HepG2 (cell line): Measurements from ENCODE around the gene DNAJC11. TPM values are rescaled to one million over a fixed set of nuclear protein-coding genes. Genes with fewer than 3 reads are reported as not detected.

Experiments
- ATF2 ChIP-seq: sonication (generic); formaldehyde crosslinking; IDR thresholded peaks from 2 replicates; pipeline ENCODE4 v1.4.0; 2020; ENCODE audit warnings: missing genetic modification reagents
- BRCA1 ChIP-seq: sonication (generic); formaldehyde crosslinking; IDR thresholded peaks from 2 replicates; pipeline ENCODE4 v1.4.0; 2020; ENCODE audit warnings: missing genetic modification reagents
- CERS6 ChIP-seq: sonication (generic); formaldehyde crosslinking; IDR thresholded peaks from 2 replicates; pipeline ENCODE4 v1.5.0; 2020; ENCODE audit warnings: missing genetic modification reagents
- EHMT2 ChIP-seq: fragments of 200-600 bp; sonication (generic); IDR thresholded peaks from 2 replicates; pipeline ENCODE4 v1.7.0; 2017; ENCODE audit warnings: antibody characterized with exemption, low read depth, low read length, borderline replicate concordance
- HES4 ChIP-seq: sonication (generic); formaldehyde crosslinking; IDR thresholded peaks from 2 replicates; pipeline ENCODE4 v1.9.0; 2021; ENCODE audit warnings: mild to moderate bottlenecking, missing genetic modification reagents, borderline replicate concordance
- HHEX ChIP-seq: IDR thresholded peaks from 2 replicates; pipeline ENCODE4 v1.6.1; 2016; ENCODE audit warnings: control low read depth
- MAFF ChIP-seq: IDR thresholded peaks from 2 replicates; pipeline ENCODE4 v1.6.1; 2011; ENCODE audit warnings: low read depth, low read length, improper control_type of control experiment
- PAX8 ChIP-seq: sonication (generic); formaldehyde crosslinking; IDR thresholded peaks from 2 replicates; pipeline ENCODE4 v1.8.0; 2022; ENCODE audit warnings: mild to moderate bottlenecking, missing genetic modification reagents, borderline replicate concordance
- SNAPC4 ChIP-seq: sonication (generic); formaldehyde crosslinking; IDR thresholded peaks from 2 replicates; pipeline ENCODE4 v1.4.0; 2020; ENCODE audit warnings: mild to moderate bottlenecking, missing genetic modification reagents
- SP1 ChIP-seq, 2 experiments: fragments of 450-650 bp in 1 of 2; sonication (generic) in 1 of 2; formaldehyde crosslinking in 1 of 2; IDR thresholded peaks; 2 replicates each; pipeline versions ENCODE4 v1.4.0 to v1.6.1; 2016 to 2020; ENCODE audit warnings: missing genetic modification reagents in 1 of 2
- SSRP1 ChIP-seq: IDR thresholded peaks from 2 replicates; pipeline ENCODE4 v1.6.1; 2016; ENCODE audit warnings: control low read depth
- TAF15 ChIP-seq: fragments of 200-400 bp; formaldehyde crosslinking; IDR thresholded peaks from one replicate; pipeline ENCODE4 v1.6.1; 2018; ENCODE audit warnings: mild to moderate bottlenecking, low read depth, low read length; ENCODE audit not compliant: poor library complexity, severe bottlenecking
- TCF7 ChIP-seq: sonication (generic); IDR thresholded peaks from 2 replicates; pipeline ENCODE4 v1.6.1; 2016; ENCODE audit warnings: antibody characterized with exemption, low read depth
- TFE3 ChIP-seq: IDR thresholded peaks from 2 replicates; pipeline ENCODE4 v1.6.1; 2016
- ZMYM2 ChIP-seq: sonication (generic); formaldehyde crosslinking; IDR thresholded peaks from 2 replicates; pipeline ENCODE4 v1.8.0; 2022; ENCODE audit warnings: mild to moderate bottlenecking, missing genetic modification reagents
- ZNF121 ChIP-seq: sonication (generic); formaldehyde crosslinking; IDR thresholded peaks from 2 replicates; pipeline ENCODE4 v1.5.0; 2020; ENCODE audit warnings: mild to moderate bottlenecking, missing genetic modification reagents
- ZNF180 ChIP-seq: sonication (generic); formaldehyde crosslinking; IDR thresholded peaks from 2 replicates; pipeline ENCODE4 v1.4.0; 2020; ENCODE audit warnings: low read depth, missing genetic modification reagents, borderline replicate concordance
- ZNF24 ChIP-seq: fragments of 450-650 bp; IDR thresholded peaks from 2 replicates; pipeline ENCODE4 v1.6.1; 2017; ENCODE audit warnings: antibody characterized with exemption, mild to moderate bottlenecking
- ZNF30 ChIP-seq: sonication (generic); formaldehyde crosslinking; IDR thresholded peaks from 2 replicates; pipeline ENCODE4 v1.5.0; 2020; ENCODE audit warnings: mild to moderate bottlenecking, missing genetic modification reagents
- ZNF772 ChIP-seq: sonication (generic); formaldehyde crosslinking; IDR thresholded peaks from 2 replicates; pipeline ENCODE4 v1.5.0; 2020; ENCODE audit warnings: mild to moderate bottlenecking, missing genetic modification reagents
- ZNF775 ChIP-seq: sonication (generic); formaldehyde crosslinking; IDR thresholded peaks from 2 replicates; pipeline ENCODE4 v1.4.0; 2020; ENCODE audit warnings: missing genetic modification reagents, mild to moderate bottlenecking, moderate library complexity, borderline replicate concordance
- ZNF792 ChIP-seq: IDR thresholded peaks from 2 replicates; pipeline ENCODE4 v1.6.1; 2016
- polyA plus RNA-seq, 8 experiments: library from polyadenylated mRNA; depleted of rRNA in 3 of 8; stranded (reverse) in 7 of 8; unstranded in 1 of 8; fragments of >200 nt; fragmentation: Illumina TruSeq in 4 of 8; extraction: Trizol in 4 of 8; gene quantifications; 2 replicates each; pipeline versions ENCODE4 v1.2.1 to v1.2.3, GENCODE V29; 2011 to 2016; ENCODE audit warnings: low read depth in 4 of 8, missing spikeins in 1 of 8, mixed read lengths in 1 of 8; ENCODE audit not compliant: insufficient read depth in 1 of 8
- total RNA-seq, 5 experiments: library from RNA; depleted of rRNA; stranded (reverse); fragments of >200 nt; fragmentation: Illumina TruSeq; extraction: Trizol; gene quantifications; 2 replicates each; pipeline ENCODE4 v1.2.3, GENCODE V29; 2016; ENCODE audit warnings: low read depth in 1 of 5

The DNAJC11 gene
- total and polyA plus RNA-seq, 2 of the 13 experiments (the other 11 are each of a cell fraction or from before 2014, with no cell fraction given), result 25.1 to 47.6 TPM

- TF ChIP-seq ATF2 (CRISPR knock-in tag), result no peak
- TF ChIP-seq ZMYM2 (CRISPR knock-in tag), result no peak
- no peak for TF ChIP-seq ZNF30 (CRISPR knock-in tag)
- TF ChIP-seq TAF15, result peak; percentile 42
- no peak for TF ChIP-seq SNAPC4 (CRISPR knock-in tag)
- TF ChIP-seq ZNF121 (CRISPR knock-in tag), result no peak
- no peak for TF ChIP-seq PAX8 (CRISPR knock-in tag)
- no peak for TF ChIP-seq CERS6 (CRISPR knock-in tag)
- TF ChIP-seq SP1 (IDR thresholded peaks at IDR 0.05), result no peak
- TF ChIP-seq SP1 (CRISPR knock-in tag; IDR thresholded peaks at IDR 0.05), result peak; percentile 96
- TF ChIP-seq ZNF180, result no peak
- TF ChIP-seq ZNF24, result no peak
- TF ChIP-seq ZNF792 (CRISPR knock-in tag), result 0 out of 2 replicates have a peak, but pooled peaks have one; percentile 32
- TF ChIP-seq MAFF, result no peak
- TF ChIP-seq HHEX (CRISPR knock-in tag), result no peak
- TF ChIP-seq ZNF775 (CRISPR knock-in tag), result no peak
- no peak for TF ChIP-seq TCF7
- TF ChIP-seq EHMT2, result no peak
- TF ChIP-seq ZNF772, result peak; percentile 77; the same call in 1 of the 2 replicates
- no peak for TF ChIP-seq BRCA1
- no peak; the same call in 1 of the 2 replicates for TF ChIP-seq HES4 (CRISPR knock-in tag)
- no peak for TF ChIP-seq SSRP1 (CRISPR knock-in tag)
- TF ChIP-seq TFE3 (CRISPR knock-in tag), result peak; percentile 52; the same call in 1 of the 2 replicates
Observed at GRCh38 chr1:6613361-6614018, 88.1 kb downstream of the DNAJC11 start, which contains the start of gene PHF13 (continued).
